Osteoblast (primary cell): Measurements from ENCODE around the gene PAQR6. TPM values are rescaled to one million over a fixed set of nuclear protein-coding genes. Genes with fewer than 3 reads are reported as not detected.

Experiments used
- DNase-seq: peaks from one replicate; pipeline ENCODE4 v3.0.0; 2011; ENCODE audit warnings: low spot score, mixed read lengths; ENCODE audit not compliant: insufficient read length; ENCODE audit errors: missing footprints
- H2AFZ ChIP-seq: 2 replicates; pipeline ENCODE4 v1.6.0; 2011; ENCODE audit warnings: mild to moderate bottlenecking, low read length
- H3K27ac ChIP-seq: 2 replicates; pipeline ENCODE4 v1.5.1; 2011; ENCODE audit warnings: mild to moderate bottlenecking, low read depth, low read length, moderate library complexity
- H3K27me3 ChIP-seq: 2 replicates; pipeline ENCODE4 v1.6.0; 2012; ENCODE audit warnings: mild to moderate bottlenecking, control low read depth, inconsistent platforms, low read length, moderate library complexity; ENCODE audit not compliant: insufficient read depth
- H3K36me3 ChIP-seq: 2 replicates; pipeline ENCODE4 v1.5.1; 2011; ENCODE audit warnings: mild to moderate bottlenecking, low read length, control low read depth, moderate library complexity; ENCODE audit not compliant: insufficient read depth
- H3K4me1 ChIP-seq: 2 replicates; pipeline ENCODE4 v1.5.1; 2011; ENCODE audit warnings: mild to moderate bottlenecking, low read length, control low read depth, moderate library complexity; ENCODE audit not compliant: insufficient read depth
- H3K4me2 ChIP-seq: 2 replicates; pipeline ENCODE4 v1.6.0; 2011; ENCODE audit warnings: mild to moderate bottlenecking, low read length; ENCODE audit not compliant: insufficient read depth
- H3K4me3 ChIP-seq: fragments of 200-600 bp; sonication (generic); 3 replicates; pipeline ENCODE4 v1.5.1; 2012; ENCODE audit warnings: mild to moderate bottlenecking, low read length, inconsistent platforms; ENCODE audit not compliant: insufficient read depth
- H3K79me2 ChIP-seq: 2 replicates; pipeline ENCODE4 v1.6.0; 2012; ENCODE audit warnings: mild to moderate bottlenecking, low read length, control low read depth, inconsistent platforms; ENCODE audit not compliant: insufficient read depth
- H3K9me3 ChIP-seq: 2 replicates; pipeline ENCODE4 v1.5.1; 2011; ENCODE audit warnings: low read depth, low read length, control low read depth
- H4K20me1 ChIP-seq: 2 replicates; pipeline ENCODE4 v1.6.0; 2012; ENCODE audit warnings: mild to moderate bottlenecking, low read length, control low read depth; ENCODE audit not compliant: insufficient read depth
- CTCF ChIP-seq: IDR thresholded peaks from 2 replicates; pipeline ENCODE4 v1.5.1; 2011; ENCODE audit warnings: mild to moderate bottlenecking, low read depth, low read length, moderate library complexity; ENCODE audit errors: extremely low read depth
- total RNA-seq: library from RNA; depleted of rRNA; stranded (reverse); fragments of >200 nt; gene quantifications from 2 replicates; pipeline ENCODE4 v1.2.3, GENCODE V29; 2012

Gene PAQR6
- total RNA-seq, 1 donor, result 0.36 TPM

GRCh38 chr1:156198831-156199349 lies 49.0 kb downstream of the PAQR6 start:
- no peaks in the 10 kb centered on the region for H3K9me3 ChIP-seq

DNA sequence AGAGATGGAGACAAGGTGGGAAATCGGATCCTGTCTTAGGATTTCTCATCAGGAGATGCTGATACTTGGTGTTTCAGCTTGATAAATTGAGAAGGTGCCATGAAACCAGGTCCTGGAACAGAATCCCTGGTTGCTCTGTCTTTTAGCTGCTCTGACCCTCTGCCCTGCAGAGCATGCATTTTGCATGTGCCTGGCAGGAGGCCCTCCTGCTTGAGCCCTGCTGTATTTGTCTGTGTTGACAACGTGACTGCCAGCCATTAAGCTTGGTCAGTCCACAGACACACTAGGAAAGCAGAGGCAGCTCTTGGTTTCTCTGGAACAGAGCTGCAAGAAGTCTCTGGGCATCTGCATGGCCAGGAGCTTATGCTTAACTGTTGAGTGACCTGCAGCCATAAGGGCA lies 51.4 kb downstream of the PAQR6 start:
- no peaks in the 10 kb centered on the region for H3K9me3 ChIP-seq
- H3K4me2 ChIP-seq, result no peak overlapping the region
- peaks cover 13% of the 10 kb centered on the region for H3K4me1 ChIP-seq
- H3K36me3 ChIP-seq, result peaks cover 31% of the 10 kb centered on the region
- no peak overlapping the region for H3K27ac ChIP-seq
- H2AFZ ChIP-seq, result no peak overlapping the region
- no peak for TF ChIP-seq CTCF
- peaks cover 72% of the 10 kb centered on the region for H3K79me2 ChIP-seq
- H3K27me3 ChIP-seq, result no peaks in the 10 kb centered on the region
- DNase-seq, result no peak
- no peak overlapping the region for H3K4me3 ChIP-seq
- H4K20me1 ChIP-seq, result peaks cover 45% of the 10 kb centered on the region

More at GRCh38 chr1:156198831-156199349, 49.0 kb downstream of the PAQR6 start:
- DNase-seq, result no peak
- H3K27ac ChIP-seq, result no peak overlapping the region
- no peak for TF ChIP-seq CTCF
- peaks cover 45% of the 10 kb centered on the region for H4K20me1 ChIP-seq
- peaks cover 15% of the 10 kb centered on the region for H3K4me1 ChIP-seq
- no peak overlapping the region for H3K4me2 ChIP-seq
- H3K36me3 ChIP-seq, result peaks cover 38% of the 10 kb centered on the region
- peaks cover 87% of the 10 kb centered on the region for H3K79me2 ChIP-seq
- H3K4me3 ChIP-seq, result no peak overlapping the region
- no peak overlapping the region for H2AFZ ChIP-seq
- no peaks in the 10 kb centered on the region for H3K27me3 ChIP-seq

DNA sequence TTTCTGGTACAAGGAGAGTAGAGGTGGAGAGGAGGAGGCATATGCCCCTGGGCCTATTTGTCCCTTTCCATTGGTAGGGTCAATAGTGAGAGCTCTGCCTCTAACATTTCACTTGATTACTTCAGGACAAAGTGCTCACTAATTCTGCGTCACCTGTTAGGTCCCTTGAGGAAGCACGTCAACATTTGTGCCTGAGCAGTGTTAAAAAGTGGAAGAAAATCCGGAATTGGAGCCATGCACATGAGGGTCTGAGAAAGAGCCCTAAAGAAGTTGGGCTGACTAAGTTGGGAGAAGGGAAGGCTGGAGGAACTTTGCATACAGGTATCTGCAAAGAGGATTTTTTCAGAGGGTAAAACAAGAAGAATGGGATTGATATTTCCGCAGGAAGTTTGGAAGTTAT lies 52.0 kb downstream of the PAQR6 start:
- Histone ChIP-seq H4K20me1 (peaks cover 45% of the 10 kb centered on the region), H3K9me3 (no peaks in the 10 kb centered on the region), H3K27ac (no peak overlapping the region), H3K4me2 (no peak overlapping the region), H3K27me3 (no peaks in the 10 kb centered on the region), H3K4me3 (no peak overlapping the region), H3K36me3 (peaks cover 31% of the 10 kb centered on the region), H3K4me1 (peaks cover 13% of the 10 kb centered on the region), H2AFZ (no peak overlapping the region), H3K79me2 (peaks cover 66% of the 10 kb centered on the region)
- no peak for DNase-seq
- TF ChIP-seq CTCF, result no peak

DNA sequence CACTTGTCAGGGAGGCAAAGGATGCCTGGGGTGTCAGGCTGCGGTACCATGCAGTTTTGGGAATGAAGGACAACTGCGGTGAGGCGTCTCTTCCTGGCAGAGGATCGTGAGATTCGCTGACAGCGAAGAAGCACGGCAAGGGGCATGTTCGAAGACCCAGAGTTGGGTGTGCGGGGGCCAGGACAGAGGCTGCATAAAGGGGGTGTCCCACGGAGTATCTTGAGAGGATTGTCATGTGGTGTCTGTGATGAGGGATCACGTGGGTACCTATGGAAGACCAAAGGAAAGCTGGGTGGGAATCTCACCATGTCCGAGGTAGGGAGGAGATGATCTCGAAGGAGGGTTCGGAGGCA lies 53.6 kb downstream of the PAQR6 start:
- Histone ChIP-seq H3K79me2 (peaks cover 52% of the 10 kb centered on the region), H3K27ac (peak overlapping the region; percentile 88), H3K4me3 (peak overlapping the region; percentile 96)

More for the DNA sequence above, 53.6 kb downstream of the PAQR6 start:
- no peaks in the 10 kb centered on the region for H3K27me3 ChIP-seq
- peaks cover 18% of the 10 kb centered on the region for H3K36me3 ChIP-seq
- H4K20me1 ChIP-seq, result peaks cover 37% of the 10 kb centered on the region
- peak; percentile 91 for DNase-seq
- H3K9me3 ChIP-seq, result no peaks in the 10 kb centered on the region
- peak overlapping the region; percentile 92 for H2AFZ ChIP-seq
- no peak for TF ChIP-seq CTCF
- peak overlapping the region; percentile 99 for H3K4me2 ChIP-seq
- peaks cover 13% of the 10 kb centered on the region for H3K4me1 ChIP-seq
